Coronary artery (tissue), 2 donors: ENCODE measurements around the gene PLXNA4.

ENCODE experiments used
- DNase-seq: peaks from one replicate; pipeline ENCODE4 v3.0.0-alpha.2; 2017; ENCODE audit warnings: low spot score
- H3K27ac ChIP-seq, 2 donors: fragments of 200-600 bp; sonication (generic); one replicate each; pipeline ENCODE4 v1.5.1; 2016 to 2019
- H3K4me3 ChIP-seq: fragments of 200-600 bp; sonication (generic); 2 replicates; pipeline ENCODE4 v1.5.1; 2016; ENCODE audit warnings: mild to moderate bottlenecking, moderate library complexity
- TF ChIP-seq, protein P1 (sequence below): fragments of 200-600 bp; sonication (generic); IDR thresholded peaks from one replicate; pipeline ENCODE4 v1.5.1; 2019; ENCODE audit warnings: antibody characterized with exemption

Gene PLXNA4

DNA sequence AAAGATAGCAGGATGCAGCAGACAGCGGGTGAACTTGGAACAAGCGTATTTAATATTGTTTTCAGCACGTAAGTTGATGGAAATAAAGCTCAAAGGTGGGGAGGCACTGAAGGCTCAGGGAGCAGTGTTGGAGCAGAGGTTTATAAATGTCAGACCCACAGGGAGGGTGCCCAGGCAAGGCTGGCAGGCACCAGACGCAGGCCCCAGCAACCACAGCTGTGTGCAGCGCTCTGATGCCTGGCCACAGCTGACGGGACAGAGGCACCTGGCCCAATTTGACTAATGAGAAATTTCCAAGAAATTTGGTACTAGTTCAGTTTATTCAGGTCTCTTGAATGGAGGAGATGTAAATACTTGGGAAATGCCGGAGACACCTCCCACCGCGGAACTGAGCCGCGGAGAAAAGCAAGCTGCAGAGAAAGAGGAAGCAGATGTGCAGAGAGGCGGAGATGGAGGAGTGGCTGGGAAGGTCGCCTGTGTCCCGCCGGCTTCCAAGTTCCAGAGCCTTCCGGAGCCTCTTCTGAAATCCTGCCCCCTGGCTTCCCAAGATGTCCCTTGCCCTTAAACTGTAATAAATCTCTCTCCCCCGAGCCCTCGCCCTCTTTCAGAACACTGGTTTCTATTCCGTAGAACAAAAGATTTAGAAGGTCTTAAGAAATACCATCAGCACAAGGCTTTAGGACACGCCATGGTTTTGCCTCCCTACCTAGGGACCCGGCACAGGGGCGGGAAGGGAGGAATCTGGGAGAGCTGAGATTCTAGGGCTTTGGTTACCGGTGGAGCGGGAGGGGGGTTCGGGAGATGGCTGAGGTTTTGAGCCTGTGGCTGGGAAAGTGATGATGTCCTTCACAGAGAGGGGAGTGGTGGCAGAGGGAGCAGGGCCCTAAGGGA is 38.4 kb upstream of the PLXNA4 start:
- no peak for DNase-seq
- TF ChIP-seq, protein P1, sequence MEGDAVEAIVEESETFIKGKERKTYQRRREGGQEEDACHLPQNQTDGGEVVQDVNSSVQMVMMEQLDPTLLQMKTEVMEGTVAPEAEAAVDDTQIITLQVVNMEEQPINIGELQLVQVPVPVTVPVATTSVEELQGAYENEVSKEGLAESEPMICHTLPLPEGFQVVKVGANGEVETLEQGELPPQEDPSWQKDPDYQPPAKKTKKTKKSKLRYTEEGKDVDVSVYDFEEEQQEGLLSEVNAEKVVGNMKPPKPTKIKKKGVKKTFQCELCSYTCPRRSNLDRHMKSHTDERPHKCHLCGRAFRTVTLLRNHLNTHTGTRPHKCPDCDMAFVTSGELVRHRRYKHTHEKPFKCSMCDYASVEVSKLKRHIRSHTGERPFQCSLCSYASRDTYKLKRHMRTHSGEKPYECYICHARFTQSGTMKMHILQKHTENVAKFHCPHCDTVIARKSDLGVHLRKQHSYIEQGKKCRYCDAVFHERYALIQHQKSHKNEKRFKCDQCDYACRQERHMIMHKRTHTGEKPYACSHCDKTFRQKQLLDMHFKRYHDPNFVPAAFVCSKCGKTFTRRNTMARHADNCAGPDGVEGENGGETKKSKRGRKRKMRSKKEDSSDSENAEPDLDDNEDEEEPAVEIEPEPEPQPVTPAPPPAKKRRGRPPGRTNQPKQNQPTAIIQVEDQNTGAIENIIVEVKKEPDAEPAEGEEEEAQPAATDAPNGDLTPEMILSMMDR, result no peak
- H3K27ac ChIP-seq, result no peak overlapping the region
- peak overlapping the region; percentile 60 for H3K4me3 ChIP-seq

DNA sequence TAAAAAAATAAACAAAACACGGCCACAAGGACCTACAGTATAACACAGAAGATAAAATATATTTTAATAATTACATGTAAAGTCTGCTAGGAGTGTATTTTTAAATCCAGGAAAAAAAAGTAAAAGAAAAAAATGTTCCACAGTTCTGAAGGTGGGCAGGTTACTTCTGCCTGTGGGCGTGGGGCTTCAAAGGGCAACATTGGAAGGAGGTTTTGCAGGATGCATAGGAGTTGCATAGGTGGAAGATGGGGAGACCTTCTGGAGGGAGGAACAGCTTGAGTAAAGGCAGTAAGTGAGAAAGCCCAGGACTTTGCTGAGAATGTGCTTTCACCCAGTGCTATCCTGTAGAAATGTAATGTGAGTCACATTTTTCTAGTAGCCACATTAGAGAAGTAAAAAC is 37.5 kb upstream of the PLXNA4 start:
- DNase-seq, result no peak
- Histone ChIP-seq H3K4me3 (no peak overlapping the region), H3K27ac (no peak overlapping the region)
- TF ChIP-seq, protein P1, result no peak

DNA sequence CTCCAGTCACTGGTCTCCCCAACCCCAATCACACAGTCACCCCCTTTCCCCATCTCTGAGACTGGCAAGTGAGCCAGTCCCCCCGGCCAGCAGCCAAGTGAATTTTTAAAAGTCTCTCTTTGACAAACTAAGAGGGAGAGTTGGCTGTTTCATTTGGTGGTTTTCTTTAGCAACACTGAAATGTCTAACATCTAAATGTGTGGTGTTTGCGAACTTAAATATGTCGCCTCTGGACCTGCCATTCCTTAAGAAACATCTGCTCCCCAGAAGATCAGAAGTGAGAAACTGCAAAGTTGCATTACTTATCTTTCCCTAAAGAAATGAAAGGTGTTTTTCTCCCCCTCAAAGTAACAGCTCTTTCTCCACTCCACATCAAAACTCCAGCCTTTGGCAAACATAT is 34.7 kb upstream of the PLXNA4 start:
- DNase-seq, result no peak
- TF ChIP-seq, protein P1, result no peak
- Histone ChIP-seq H3K27ac (no peak overlapping the region), H3K4me3 (no peak overlapping the region)

DNA sequence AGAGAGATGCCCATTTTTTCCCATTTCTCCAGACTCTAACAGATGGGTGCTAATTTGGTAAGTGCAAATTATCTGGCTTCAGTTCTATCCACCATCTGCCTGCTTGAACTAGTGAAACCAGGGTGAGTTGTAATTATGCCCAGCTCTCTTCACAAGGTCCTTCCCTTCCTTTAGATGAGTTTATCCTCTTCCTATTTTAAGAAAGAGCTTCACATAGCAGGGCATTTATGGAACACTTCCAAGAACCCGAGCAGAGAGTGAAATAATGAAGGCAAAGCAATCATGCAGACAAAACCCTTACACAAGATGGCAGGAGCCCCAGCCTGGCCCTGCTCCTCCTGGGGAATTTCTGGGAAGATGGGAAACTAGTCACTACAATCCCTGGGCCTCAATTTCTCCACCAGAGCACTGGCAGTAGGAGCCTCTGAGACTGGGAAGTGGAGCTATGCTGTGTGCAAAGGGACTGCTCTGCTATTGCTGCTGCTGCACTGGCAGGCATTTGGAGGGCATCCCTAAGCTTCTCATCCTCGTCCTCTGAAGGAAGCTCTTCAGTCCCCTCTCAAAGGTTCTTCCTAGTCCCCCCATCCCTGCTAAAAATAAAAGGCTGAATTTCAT is 33.7 kb upstream of the PLXNA4 start:
- no peak for DNase-seq

DNA sequence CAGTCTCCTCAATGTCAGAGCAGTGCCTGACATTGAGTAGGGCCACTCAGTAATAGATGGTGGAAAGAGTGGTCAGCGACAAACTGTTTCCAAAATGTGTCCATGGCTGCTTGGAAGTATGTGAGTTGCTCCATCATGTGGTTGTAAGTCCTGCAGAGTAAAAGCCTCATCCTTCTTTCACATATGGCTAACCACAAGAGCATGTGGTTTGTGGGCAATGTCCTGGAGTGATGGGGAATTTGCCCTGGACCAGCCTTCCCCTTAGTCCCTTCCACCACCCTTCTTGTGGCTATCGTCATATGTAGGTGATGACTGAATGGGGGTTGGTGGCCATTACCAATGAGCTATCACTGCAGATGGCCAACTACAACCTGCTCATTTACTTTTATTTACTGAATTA is 33.0 kb upstream of the PLXNA4 start:
- DNase-seq, result no peak
- TF ChIP-seq, protein P1, result no peak
- Histone ChIP-seq H3K4me3 (no peak overlapping the region), H3K27ac (no peak overlapping the region)

More for the DNA sequence above, 33.7 kb upstream of the PLXNA4 start:
- no peak overlapping the region for H3K4me3 ChIP-seq
- TF ChIP-seq, protein P1, result no peak
- H3K27ac ChIP-seq, result no peak overlapping the region

DNA sequence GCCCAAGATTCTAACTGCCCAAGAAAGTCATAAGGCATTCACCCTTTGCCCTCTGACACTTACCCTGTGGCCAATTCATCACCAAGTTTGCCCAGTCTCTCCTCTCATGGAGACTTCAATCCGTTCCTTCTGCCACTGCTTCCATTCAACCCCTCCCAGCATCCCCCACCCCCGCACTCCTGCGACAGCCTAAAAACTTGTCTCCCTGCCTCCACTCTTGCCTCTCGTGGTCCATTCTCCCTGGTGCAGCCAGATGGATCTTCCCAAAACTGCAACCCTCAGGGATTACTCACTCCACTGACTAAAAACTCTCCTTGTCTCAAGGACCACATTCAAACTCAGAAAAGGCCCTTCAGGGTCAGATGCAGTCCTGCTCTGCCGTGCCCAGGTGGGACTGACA is 32.3 kb upstream of the PLXNA4 start:
- TF ChIP-seq, protein P1, result no peak
- H3K4me3 ChIP-seq, result no peak overlapping the region
- no peak for DNase-seq
- no peak overlapping the region for H3K27ac ChIP-seq

DNA sequence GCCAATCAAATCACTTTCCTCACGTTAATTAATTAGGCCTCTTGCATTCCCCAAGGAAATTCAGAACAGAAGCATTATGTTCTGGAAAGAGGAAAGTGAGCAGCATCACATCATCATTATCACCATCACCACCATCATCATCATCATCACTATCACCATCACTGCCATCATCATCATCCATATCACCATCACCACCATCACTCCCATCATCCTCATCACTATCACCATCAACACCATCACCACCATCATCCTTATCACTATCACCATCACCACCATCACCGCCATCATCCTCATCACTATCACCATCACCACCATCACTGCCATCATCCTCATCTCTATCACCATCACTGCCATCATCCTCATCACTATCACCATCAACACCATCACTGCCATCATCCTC is 31.4 kb upstream of the PLXNA4 start:
- no peak for DNase-seq
- TF ChIP-seq, protein P1, result no peak
- H3K4me3 ChIP-seq, result no peak overlapping the region

More for the DNA sequence above, 31.4 kb upstream of the PLXNA4 start:
- H3K27ac ChIP-seq, result no peak overlapping the region
